CD4-positive, alpha-beta T cell treated with Interleukin-2 at 100 ng/mL for 4 hours (primary cell): Measurements from ENCODE around the gene C6orf132.

Source experiments
- DNase-seq: peaks from one replicate; pipeline ENCODE4 v3.0.0-alpha.2; 2020; ENCODE audit warnings: low spot score

C6orf132 gene

GRCh38 chr6:42105709-42106108 lies 36.7 kb downstream of the C6orf132 start:
- no peak for DNase-seq

- no peak for DNase-seq
Measured at GRCh38 chr6:42105156-42105648, 37.2 kb downstream of the C6orf132 start.

GRCh38 chr6:42104804-42105125 lies 37.7 kb downstream of the C6orf132 start:
- no peak for DNase-seq

- DNase-seq = peak; percentile 69
Measured at GRCh38 chr6:42104095-42104803, 38.2 kb downstream of the C6orf132 start.

- no peak for DNase-seq
Measured at GRCh38 chr6:42103753-42104094, 38.7 kb downstream of the C6orf132 start.

- DNase-seq = no peak
Measured at GRCh38 chr6:42103216-42103615, 39.2 kb downstream of the C6orf132 start.

GRCh38 chr6:42101186-42101657 lies 41.2 kb downstream of the C6orf132 start:
- DNase-seq = no peak

GRCh38 chr6:42100029-42100901 lies 42.2 kb downstream of the C6orf132 start:
- DNase-seq = no peak

- DNase-seq = no peak
Measured at GRCh38 chr6:42099340-42100028, 42.9 kb downstream of the C6orf132 start.

- DNase-seq = no peak
Measured at GRCh38 chr6:42095776-42096541, 46.5 kb downstream of the C6orf132 start.

- no peak for DNase-seq
Measured at GRCh38 chr6:42095094-42095493, 47.3 kb downstream of the C6orf132 start.

GRCh38 chr6:42093582-42094329 lies 48.7 kb downstream of the C6orf132 start:
- DNase-seq = no peak

GRCh38 chr6:42091718-42092023 lies 50.7 kb downstream of the C6orf132 start:
- no peak for DNase-seq

GRCh38 chr6:42090819-42091717 lies 51.4 kb downstream of the C6orf132 start:
- no peak for DNase-seq

GRCh38 chr6:42088101-42088591 lies 54.3 kb downstream of the C6orf132 start:
- DNase-seq = no peak

- no peak for DNase-seq
Measured at GRCh38 chr6:42086046-42087035, 56.1 kb downstream of the C6orf132 start.

GRCh38 chr6:42084889-42085288 lies 57.5 kb downstream of the C6orf132 start:
- no peak for DNase-seq

GRCh38 chr6:42083530-42083929 lies 58.9 kb downstream of the C6orf132 start:
- DNase-seq = no peak

GRCh38 chr6:42079941-42080464 lies 62.4 kb downstream of the C6orf132 start:
- DNase-seq = no peak
